ENCODE results near the gene SEMA5B.

GRCh38 chr3:123076112-123076495 is 48.5 kb upstream of the SEMA5B start:
- no peak for TF ChIP-seq REST (IDR thresholded peaks at IDR 0.05; ENCODE audit: insufficient replicate concordance, low read depth)
- TF ChIP-seq CTCF (IDR thresholded peaks at IDR 0.05; ENCODE audit: insufficient read depth, low read length) = no peak

Measured in HL-60 (cell line).